Measurements from ENCODE around the gene NDUFS5. TPM values are rescaled to one million over a fixed set of nuclear protein-coding genes. Genes with fewer than 3 reads are reported as not detected.
A peak's percentile ranks its signal among the peaks of the same experiment; 100 is the strongest.

The NDUFS5 gene
- total RNA-seq, 4 donors from 2014 or later, result 202 to 542 (median 255) TPM

- WGBS, 2 donors, result 0 to 1% methylated on average over 29 to 30 of the region's 30 CpGs
- TF ChIP-seq POLR2A (IDR thresholded peaks at IDR 0.05), result no peak
- TF ChIP-seq CTCF (IDR thresholded peaks at IDR 0.05), result no peak
- intact Hi-C loops (cut with DNase I; ENCODE audit: low total_unique reads), result no loop called here
- DNase-seq (ENCODE audit: low spot score in 2 of 2), result peak in 1 of 2 donors; percentile 89
- peak overlapping the region; percentile 97 for H3K4me3 ChIP-seq (ENCODE audit: low read depth, poor library complexity, severe bottlenecking)
Observed at GRCh38 chr1:38991638-38992411, 34.3 kb upstream of the NDUFS5 start.

- intact Hi-C loops (cut with DNase I; ENCODE audit: low total_unique reads), result no loop called here
- 22 to 23% methylated on average over 11 of the region's 11 CpGs for WGBS, 2 donors
Observed at GRCh38 chr1:38992412-38993111, 33.6 kb upstream of the NDUFS5 start.

GRCh38 chr1:38994196-38994595 is 32.0 kb upstream of the NDUFS5 start:
- intact Hi-C loops (cut with DNase I; ENCODE audit: low total_unique reads), result no loop called here
- no peak overlapping the region for H3K4me3 ChIP-seq (ENCODE audit: low read depth, poor library complexity, severe bottlenecking)
- TF ChIP-seq CTCF (IDR thresholded peaks at IDR 0.05) (no peak), POLR2A (IDR thresholded peaks at IDR 0.05) (no peak)
- 78 to 81% methylated on average over 5 of the region's 5 CpGs for WGBS, 2 donors
- no peak for DNase-seq (ENCODE audit: low spot score in 2 of 2)

More at GRCh38 chr1:38992412-38993111, 33.6 kb upstream of the NDUFS5 start:
- H3K4me3 ChIP-seq (ENCODE audit: low read depth, poor library complexity, severe bottlenecking), result peak overlapping the region; percentile 97
- no peak for DNase-seq (ENCODE audit: low spot score in 2 of 2)
- TF ChIP-seq POLR2A (IDR thresholded peaks at IDR 0.05) (no peak), CTCF (IDR thresholded peaks at IDR 0.05) (no peak)

GRCh38 chr1:38997034-38997900 is 28.9 kb upstream of the NDUFS5 start:
- WGBS, 2 donors, result 59 to 63% methylated on average over 4 of the region's 4 CpGs
- intact Hi-C loops (cut with DNase I; ENCODE audit: low total_unique reads), result no loop called here
- H3K4me3 ChIP-seq (ENCODE audit: low read depth, poor library complexity, severe bottlenecking), result no peak overlapping the region

GRCh38 chr1:38997901-38998190 is 28.3 kb upstream of the NDUFS5 start:
- H3K4me3 ChIP-seq (ENCODE audit: low read depth, poor library complexity, severe bottlenecking), result no peak overlapping the region
- TF ChIP-seq CTCF (IDR thresholded peaks at IDR 0.05) (no peak), POLR2A (IDR thresholded peaks at IDR 0.05) (no peak)
- no peak for DNase-seq (ENCODE audit: low spot score in 2 of 2)
- 40 to 45% methylated on average over 3 of the region's 3 CpGs for WGBS, 2 donors
- intact Hi-C loops (cut with DNase I; ENCODE audit: low total_unique reads), result no loop called here

More at GRCh38 chr1:38997034-38997900, 28.9 kb upstream of the NDUFS5 start:
- TF ChIP-seq CTCF (IDR thresholded peaks at IDR 0.05), result no peak
- no peak for TF ChIP-seq POLR2A (IDR thresholded peaks at IDR 0.05)
- no peak for DNase-seq (ENCODE audit: low spot score in 2 of 2)
